ENCODE measurements around the gene BCL2. TPM values are rescaled to one million over a fixed set of nuclear protein-coding genes. Genes with fewer than 3 reads are reported as not detected.
"Not testable (repeated sequence)": the region's sequence is repeated elsewhere in the genome, so short reads cannot be mapped to it uniquely, and the experiment has no call there.

Gene BCL2
- 1 to 10 TPM; 3.5 to 7.7 (median 4.3) TPM for total RNA-seq
- polyA plus RNA-seq = 2.7 TPM
- long read RNA-seq, donor 1, full-length matches to known transcripts = 2 of 6 reads
- long read RNA-seq, donor 1, partial matches to known transcripts = 2 of 6 reads
- long read RNA-seq, donor 1, other reads (novel, unspliced or antisense) = 2 of 6 reads
- long read RNA-seq, donor 2, full-length matches to known transcripts = 1 of 2 reads
- long read RNA-seq, donor 2, partial matches to known transcripts = 1 of 2 reads
- long read RNA-seq, donor 2, other reads (novel, unspliced or antisense) = 0 of 2 reads
- long read RNA-seq, donor 3, full-length matches to known transcripts = 2 of 3 reads
- long read RNA-seq, donor 3, partial matches to known transcripts = 0 of 3 reads
- long read RNA-seq, donor 3, other reads (novel, unspliced or antisense) = 1 of 3 reads
- long read RNA-seq, donor 4, full-length matches to known transcripts = 1 of 1 reads
- long read RNA-seq, donor 4, partial matches to known transcripts = 0 of 1 reads
- long read RNA-seq, donor 4, other reads (novel, unspliced or antisense) = 0 of 1 reads

GRCh38 chr18:63319383-63320122 lies at the start of gene BCL2:
TSS of gene BCL2 (minus strand) at chr18:63319769.
- peaks cover 8% of the 10 kb centered on the region for H3K4me1 ChIP-seq (ENCODE audit: control insufficient read depth, insufficient read depth, low read length)

GRCh38 chr18:63368611-63369010 lies 49.0 kb upstream of the BCL2 start:
- Histone ChIP-seq H3K27ac (ENCODE audit: low read length) (no peak overlapping the region), H3K27me3 (ENCODE audit: control insufficient read depth, insufficient read depth) (no peaks in the 10 kb centered on the region), H3K9me3 (ENCODE audit: control insufficient read depth, low read length) (no peaks in the 10 kb centered on the region), H3K4me3 (ENCODE audit: low read length) (no peak overlapping the region), H3K4me1 (ENCODE audit: control insufficient read depth, insufficient read depth, low read length) (no peaks in the 10 kb centered on the region)
- no peak for DNase-seq
- 67% methylated on average over 4 of the region's 4 CpGs for WGBS
- ATAC-seq = no peak
- intact Hi-C loops (cut with DNase I) = no loop called here

More at GRCh38 chr18:63319383-63320122, at the start of gene BCL2:
- peak within 1 kb of the TSS; percentile 80 for H3K27ac ChIP-seq (ENCODE audit: low read length)
- H3K27me3 ChIP-seq (ENCODE audit: control insufficient read depth, insufficient read depth) = no peaks in the 10 kb centered on the region
- under 1% methylated on average over 75 of the region's 78 CpGs for WGBS
- no peak for DNase-seq
- peak; percentile 34 to 36 for ATAC-seq
- peak within 1 kb of the TSS; percentile 100 for H3K4me3 ChIP-seq (ENCODE audit: low read length)
- H3K9me3 ChIP-seq (ENCODE audit: control insufficient read depth, low read length) = no peaks in the 10 kb centered on the region
- intact Hi-C loops (cut with DNase I) = loop anchor here (5.0 kb wide), 3 partner anchors 118 to 302 kb away; no protein-coding TSS in a partner anchor

- intact Hi-C loops (cut with DNase I) = no loop called here
- Histone ChIP-seq H3K9me3 (ENCODE audit: control insufficient read depth, low read length) (no peaks in the 10 kb centered on the region), H3K27me3 (ENCODE audit: control insufficient read depth, insufficient read depth) (no peaks in the 10 kb centered on the region), H3K4me3 (ENCODE audit: low read length) (peak within 1 kb of the TSS; percentile 61), H3K27ac (ENCODE audit: low read length) (peak within 1 kb of the TSS; percentile 98), H3K4me1 (ENCODE audit: control insufficient read depth, insufficient read depth, low read length) (no peaks in the 10 kb centered on the region)
- peak; percentile 99 for ATAC-seq
- WGBS = under 1% methylated on average over 90 of the region's 90 CpGs
- DNase-seq = peak; percentile 97 to 99 (median 99)
Observed at GRCh38 chr18:63367053-63367953, 47.7 kb upstream of the BCL2 start, which contains the start of gene KDSR. TSS of gene KDSR (minus strand) at chr18:63367206. CDS start at chr18:63367118, 88 bp downstream.

- intact Hi-C loops (cut with DNase I) = no loop called here
- H3K27me3 ChIP-seq (ENCODE audit: control insufficient read depth, insufficient read depth) = no peaks in the 10 kb centered on the region
- under 1% methylated on average over 65 of the region's 65 CpGs for WGBS
- H3K27ac ChIP-seq (ENCODE audit: low read length) = peak overlapping the region; percentile 81
- ATAC-seq (peak; percentile 4 to 29), DNase-seq (peak; percentile 42 to 71 (median 63))
- H3K4me3 ChIP-seq (ENCODE audit: low read length) = peak overlapping the region; percentile 61
- no peaks in the 10 kb centered on the region for H3K4me1 ChIP-seq (ENCODE audit: control insufficient read depth, insufficient read depth, low read length)
- no peaks in the 10 kb centered on the region for H3K9me3 ChIP-seq (ENCODE audit: control insufficient read depth, low read length)
Observed at GRCh38 chr18:63366213-63367052, 46.9 kb upstream of the BCL2 start.

- Histone ChIP-seq H3K4me1 (ENCODE audit: control insufficient read depth, insufficient read depth, low read length) (no peaks in the 10 kb centered on the region), H3K27me3 (ENCODE audit: control insufficient read depth, insufficient read depth) (no peaks in the 10 kb centered on the region), H3K4me3 (ENCODE audit: low read length) (peak overlapping the region; percentile 61), H3K9me3 (ENCODE audit: control insufficient read depth, low read length) (no peaks in the 10 kb centered on the region), H3K27ac (ENCODE audit: low read length) (peak overlapping the region; percentile 81)
- DNase-seq = peak in 1 of 3 donors; percentile 23
- ATAC-seq = no peak
- 2% methylated on average over 12 of the region's 12 CpGs for WGBS
- intact Hi-C loops (cut with DNase I) = no loop called here
Observed at GRCh38 chr18:63365876-63366212, 46.3 kb upstream of the BCL2 start.

GRCh38 chr18:63363951-63364350 lies 44.4 kb upstream of the BCL2 start:
- Histone ChIP-seq H3K27ac (ENCODE audit: low read length) (no peak overlapping the region), H3K9me3 (ENCODE audit: control insufficient read depth, low read length) (no peaks in the 10 kb centered on the region), H3K4me3 (ENCODE audit: low read length) (no peak overlapping the region), H3K27me3 (ENCODE audit: control insufficient read depth, insufficient read depth) (no peaks in the 10 kb centered on the region), H3K4me1 (ENCODE audit: control insufficient read depth, insufficient read depth, low read length) (no peaks in the 10 kb centered on the region)
- WGBS = 40% methylated on average over 2 of the region's 2 CpGs
- DNase-seq (no peak), ATAC-seq (no peak)
- intact Hi-C loops (cut with DNase I) = no loop called here

GRCh38 chr18:63363420-63363819 lies 43.9 kb upstream of the BCL2 start:
- no CpG with 5 or more reads among the region's 2 CpGs for whole genome bisulfite sequencing
- H3K27me3 ChIP-seq (ENCODE audit: control insufficient read depth, insufficient read depth); H3K4me1 ChIP-seq (ENCODE audit: control insufficient read depth, insufficient read depth, low read length); H3K9me3 ChIP-seq (ENCODE audit: control insufficient read depth, low read length); H3K4me3 ChIP-seq (ENCODE audit: low read length); intact Hi-C loops (cut with DNase I); DNase-seq; H3K27ac ChIP-seq (ENCODE audit: low read length); ATAC-seq: not testable (repeated sequence)

GRCh38 chr18:63356272-63356896 lies 36.8 kb upstream of the BCL2 start:
- H3K27ac ChIP-seq (ENCODE audit: low read length) = peak overlapping the region; percentile 57
- DNase-seq = no peak
- no peaks in the 10 kb centered on the region for H3K4me1 ChIP-seq (ENCODE audit: control insufficient read depth, insufficient read depth, low read length)
- no peaks in the 10 kb centered on the region for H3K9me3 ChIP-seq (ENCODE audit: control insufficient read depth, low read length)
- no peaks in the 10 kb centered on the region for H3K27me3 ChIP-seq (ENCODE audit: control insufficient read depth, insufficient read depth)
- H3K4me3 ChIP-seq (ENCODE audit: low read length) = no peak overlapping the region
- ATAC-seq = no peak
- 66% methylated on average over 7 of the region's 7 CpGs for whole genome bisulfite sequencing
- intact Hi-C loops (cut with DNase I) = no loop called here

GRCh38 chr18:63350230-63350629 lies 30.7 kb upstream of the BCL2 start:
- DNase-seq (no peak), ATAC-seq (no peak)
- intact Hi-C loops (cut with DNase I) = no loop called here
- Histone ChIP-seq H3K27ac (ENCODE audit: low read length) (no peak overlapping the region), H3K4me1 (ENCODE audit: control insufficient read depth, insufficient read depth, low read length) (peaks cover 6% of the 10 kb centered on the region), H3K9me3 (ENCODE audit: control insufficient read depth, low read length) (no peaks in the 10 kb centered on the region), H3K4me3 (ENCODE audit: low read length) (no peak overlapping the region), H3K27me3 (ENCODE audit: control insufficient read depth, insufficient read depth) (no peaks in the 10 kb centered on the region)
- 50% methylated on average over 2 of the region's 2 CpGs for WGBS

Data from right cardiac atrium (tissue), 5 donors.